ENCODE data around the gene CCDC88C. TPM values are rescaled to one million over a fixed set of nuclear protein-coding genes. Genes with fewer than 3 reads are reported as not detected.

Gene CCDC88C
- total RNA-seq, 6 donors from 2014 or later = 33.1 to 119 (median 54.5) TPM

DNA sequence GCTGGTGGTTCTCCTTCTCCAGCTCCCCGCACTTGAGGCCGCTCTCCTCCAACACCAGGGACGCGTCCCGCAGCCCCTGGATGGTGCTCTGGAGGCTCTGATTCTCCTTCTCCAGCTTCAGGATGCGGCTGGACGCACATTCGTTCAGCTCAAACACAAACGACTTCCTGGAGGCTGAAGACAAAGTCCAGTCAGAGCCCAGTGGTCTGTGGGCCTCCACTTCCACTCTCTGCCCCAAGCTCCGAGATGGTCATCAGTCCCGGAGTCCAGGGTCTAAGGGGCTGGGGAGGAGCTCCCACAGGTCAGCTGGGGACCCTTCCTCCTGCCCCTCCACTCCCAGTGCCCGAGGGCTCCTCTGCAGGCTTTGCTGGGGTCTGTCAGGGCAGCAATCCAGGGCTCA is 96.5 kb downstream of the CCDC88C start:
- TF ChIP-seq POLR2A (IDR thresholded peaks at IDR 0.05) (no peak), EP300 (IDR thresholded peaks at IDR 0.05) (no peak), POLR2AphosphoS5 (IDR thresholded peaks at IDR 0.05) (no peak)
- TF ChIP-seq, protein P1, sequence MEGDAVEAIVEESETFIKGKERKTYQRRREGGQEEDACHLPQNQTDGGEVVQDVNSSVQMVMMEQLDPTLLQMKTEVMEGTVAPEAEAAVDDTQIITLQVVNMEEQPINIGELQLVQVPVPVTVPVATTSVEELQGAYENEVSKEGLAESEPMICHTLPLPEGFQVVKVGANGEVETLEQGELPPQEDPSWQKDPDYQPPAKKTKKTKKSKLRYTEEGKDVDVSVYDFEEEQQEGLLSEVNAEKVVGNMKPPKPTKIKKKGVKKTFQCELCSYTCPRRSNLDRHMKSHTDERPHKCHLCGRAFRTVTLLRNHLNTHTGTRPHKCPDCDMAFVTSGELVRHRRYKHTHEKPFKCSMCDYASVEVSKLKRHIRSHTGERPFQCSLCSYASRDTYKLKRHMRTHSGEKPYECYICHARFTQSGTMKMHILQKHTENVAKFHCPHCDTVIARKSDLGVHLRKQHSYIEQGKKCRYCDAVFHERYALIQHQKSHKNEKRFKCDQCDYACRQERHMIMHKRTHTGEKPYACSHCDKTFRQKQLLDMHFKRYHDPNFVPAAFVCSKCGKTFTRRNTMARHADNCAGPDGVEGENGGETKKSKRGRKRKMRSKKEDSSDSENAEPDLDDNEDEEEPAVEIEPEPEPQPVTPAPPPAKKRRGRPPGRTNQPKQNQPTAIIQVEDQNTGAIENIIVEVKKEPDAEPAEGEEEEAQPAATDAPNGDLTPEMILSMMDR (IDR thresholded peaks at IDR 0.05) = no peak
- Histone ChIP-seq H3K4me3 (no peak overlapping the region), H3K4me1 (peaks cover 54 to 65% (median 58%) of the 10 kb centered on the region in 4 donors), H3K36me3 (peaks cover 0 to 26% (median 14%) of the 10 kb centered on the region in 4 donors), H3K27ac (peak overlapping the region in 2 of 4 donors; percentile 33 to 87), H3K27me3 (no peaks in the 10 kb centered on the region), H3K9me3 (no peaks in the 10 kb centered on the region)
- DNase-seq (no peak), ATAC-seq (ENCODE audit: low FRiP score in 2 of 2) (no peak)
- WGBS, 2 donors = 68 to 85% methylated on average over 5 to 12 of the region's 12 CpGs

DNA sequence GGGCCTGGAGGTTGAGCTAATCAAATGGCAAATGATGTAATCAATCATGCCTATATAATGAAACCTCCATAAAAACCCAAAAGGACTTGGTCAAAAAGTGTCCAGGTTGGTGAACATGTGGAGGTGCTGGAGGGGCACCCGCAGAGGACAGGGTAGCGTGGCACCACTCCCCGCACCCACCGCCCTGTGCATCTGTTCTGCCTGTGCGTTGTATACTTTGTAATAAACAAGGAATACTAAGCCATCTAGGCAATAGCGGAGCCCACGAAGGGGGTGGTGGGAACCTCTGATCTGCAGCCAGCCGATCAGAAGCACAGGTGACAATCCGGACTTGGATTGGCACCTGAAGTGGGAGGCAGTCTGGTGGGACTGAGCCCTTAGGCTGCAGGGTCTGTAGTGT is 97.4 kb downstream of the CCDC88C start:
- peaks cover 47 to 58% (median 57%) of the 10 kb centered on the region in 4 donors for H3K4me1 ChIP-seq
- no peak for ATAC-seq (ENCODE audit: low FRiP score in 2 of 2)
- DNase-seq = no peak

DNA sequence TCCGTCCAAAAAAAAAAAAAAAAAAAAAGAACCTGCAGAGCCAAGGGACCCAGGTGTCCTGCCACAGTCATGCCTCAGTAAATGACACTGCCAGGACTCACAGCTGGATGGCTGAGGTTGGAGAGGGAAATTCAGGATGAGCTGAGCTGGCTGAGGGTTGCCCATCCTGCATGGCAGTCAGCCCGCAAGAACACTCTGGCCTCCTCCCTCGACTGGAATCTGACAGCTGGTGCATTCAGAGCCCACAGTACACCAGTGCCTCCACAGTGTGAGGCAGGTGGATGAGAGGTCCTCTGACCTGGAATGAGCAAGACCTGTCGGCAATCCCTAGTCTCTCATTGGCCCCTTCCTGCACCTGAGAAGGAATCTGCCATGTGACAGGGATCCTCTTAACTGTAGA is 98.7 kb downstream of the CCDC88C start:
- WGBS, 2 donors = 59 to 91% methylated on average over 3 to 4 of the region's 4 CpGs
- Histone ChIP-seq H3K36me3 (peaks cover 5 to 36% (median 27%) of the 10 kb centered on the region in 4 donors), H3K27me3 (no peaks in the 10 kb centered on the region), H3K4me1 (peaks cover 34 to 45% (median 43%) of the 10 kb centered on the region in 4 donors), H3K9me3 (no peaks in the 10 kb centered on the region), H3K4me3 (no peak overlapping the region), H3K27ac (no peak overlapping the region)
- ATAC-seq (ENCODE audit: low FRiP score in 2 of 2) = no peak
- no peak for DNase-seq
- TF ChIP-seq POLR2A (IDR thresholded peaks at IDR 0.05) (no peak), EP300 (IDR thresholded peaks at IDR 0.05) (no peak), POLR2AphosphoS5 (IDR thresholded peaks at IDR 0.05) (no peak)
- TF ChIP-seq, protein P1 (IDR thresholded peaks at IDR 0.05) = no peak

More for the DNA sequence above, 97.4 kb downstream of the CCDC88C start:
- 92 to 96% methylated on average over 9 of the region's 9 CpGs for WGBS, 2 donors
- Histone ChIP-seq H3K9me3 (no peaks in the 10 kb centered on the region), H3K4me3 (no peak overlapping the region), H3K36me3 (peaks cover 0 to 25% (median 17%) of the 10 kb centered on the region in 4 donors), H3K27ac (peak overlapping the region in 1 of 4 donors; percentile 20), H3K27me3 (no peaks in the 10 kb centered on the region)
- no peak for TF ChIP-seq POLR2A (IDR thresholded peaks at IDR 0.05)
- TF ChIP-seq POLR2AphosphoS5 (IDR thresholded peaks at IDR 0.05) = no peak
- TF ChIP-seq EP300 (IDR thresholded peaks at IDR 0.05) = no peak

DNA sequence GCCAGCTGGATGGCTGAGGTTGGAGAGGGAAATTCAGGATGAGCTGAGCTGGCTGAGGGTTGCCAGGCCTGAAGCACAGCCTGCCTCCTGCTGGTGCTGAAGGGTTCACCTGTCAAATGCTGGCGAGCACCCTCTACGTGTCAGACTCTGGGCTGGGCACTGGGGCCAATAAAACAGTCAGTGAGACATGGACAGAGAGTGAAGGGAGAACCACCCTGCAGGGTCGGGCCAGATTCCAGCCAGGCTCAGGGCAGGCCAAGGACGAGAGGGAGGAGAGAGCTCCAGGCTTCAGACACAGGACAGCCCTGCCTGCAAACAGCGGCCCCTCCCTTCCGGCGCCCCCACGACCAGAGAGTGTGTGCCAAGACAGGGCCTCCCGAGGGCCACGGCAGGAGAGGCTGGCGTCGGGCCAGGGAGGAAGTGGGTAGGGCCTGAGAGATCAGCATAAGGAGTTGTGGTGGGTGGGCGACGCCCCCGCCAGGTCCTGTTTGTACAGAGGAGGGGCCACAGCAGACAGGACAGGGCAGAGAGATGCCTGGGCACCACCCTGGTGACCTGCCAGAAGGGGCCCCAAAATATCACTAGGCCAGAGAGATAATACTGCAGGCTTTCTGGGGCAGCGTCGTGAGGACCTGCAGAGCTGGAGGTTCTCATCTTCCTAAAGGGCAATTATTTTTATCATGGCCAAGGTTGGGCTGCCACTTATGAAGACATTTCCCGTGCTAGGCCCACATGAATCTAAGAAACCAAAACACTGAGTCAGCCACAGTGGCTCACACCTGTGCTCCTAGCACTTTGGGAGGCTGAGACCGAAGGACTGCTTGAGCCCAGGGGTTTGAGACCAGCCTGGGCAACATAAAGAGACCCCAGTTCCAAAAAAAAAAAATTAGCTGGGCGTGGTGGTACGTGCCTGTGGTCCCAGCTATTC is 100.0 kb downstream of the CCDC88C start:
- H3K27me3 ChIP-seq = no peaks in the 10 kb centered on the region
- peaks cover 6 to 49% (median 39%) of the 10 kb centered on the region in 4 donors for H3K36me3 ChIP-seq
- no peaks in the 10 kb centered on the region for H3K9me3 ChIP-seq
- WGBS, 2 donors = 18 to 56% methylated on average over 5 to 20 of the region's 21 CpGs
- H3K4me1 ChIP-seq = peaks cover 26 to 33% (median 32%) of the 10 kb centered on the region in 4 donors
- peak; percentile 83 to 91 for DNase-seq
- H3K27ac ChIP-seq = peak overlapping the region; percentile 61 to 78 (median 70)
- no peak overlapping the region for H3K4me3 ChIP-seq
- ATAC-seq (ENCODE audit: low FRiP score in 2 of 2) = peak; percentile 50 to 77
- peak; percentile 15 to 51 for TF ChIP-seq POLR2AphosphoS5 (IDR thresholded peaks at IDR 0.05)
- peak in 1 of 4 donors; percentile 18 for TF ChIP-seq EP300 (IDR thresholded peaks at IDR 0.05)
- TF ChIP-seq POLR2A (IDR thresholded peaks at IDR 0.05) = no peak
- TF ChIP-seq, protein P1 (IDR thresholded peaks at IDR 0.05) = peak in 3 of 6 experiments; percentile 20 to 33 (median 31)

DNA sequence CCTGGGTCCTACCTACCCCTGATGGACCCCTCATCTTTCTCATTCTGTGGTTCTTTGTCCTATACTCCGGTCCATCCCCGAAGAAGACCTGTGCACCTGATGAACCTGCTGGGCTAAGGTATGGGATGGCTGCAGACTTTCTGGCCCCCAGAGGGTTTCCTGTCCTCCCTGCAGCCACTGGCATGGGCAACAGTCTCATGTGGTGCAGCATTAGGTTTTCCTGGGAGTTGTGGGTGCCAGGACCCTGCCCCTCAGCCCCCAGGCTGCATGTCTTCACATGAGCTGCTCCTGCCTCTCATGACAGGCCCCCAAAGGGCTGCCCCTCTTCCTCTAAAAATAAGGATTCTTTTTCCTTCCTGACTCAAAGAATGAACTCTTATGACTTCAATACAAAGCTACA is 100.9 kb downstream of the CCDC88C start:
- ATAC-seq (ENCODE audit: low FRiP score in 2 of 2) = no peak
- peak overlapping the region; percentile 61 to 78 (median 70) for H3K27ac ChIP-seq

More for the DNA sequence above, 100.9 kb downstream of the CCDC88C start:
- no peak for TF ChIP-seq POLR2A (IDR thresholded peaks at IDR 0.05)
- no peak for TF ChIP-seq POLR2AphosphoS5 (IDR thresholded peaks at IDR 0.05)
- TF ChIP-seq EP300 (IDR thresholded peaks at IDR 0.05) = no peak
- TF ChIP-seq, protein P1 (IDR thresholded peaks at IDR 0.05) = no peak
- Histone ChIP-seq H3K9me3 (no peaks in the 10 kb centered on the region), H3K36me3 (peaks cover 6 to 52% (median 42%) of the 10 kb centered on the region in 4 donors), H3K27me3 (no peaks in the 10 kb centered on the region), H3K4me1 (peaks cover 26 to 33% (median 28%) of the 10 kb centered on the region in 4 donors), H3K4me3 (no peak overlapping the region)
- 93 to 100% methylated on average over 2 of the region's 2 CpGs for WGBS, 2 donors
- DNase-seq = no peak

Measured in upper lobe of left lung (tissue), 6 donors.